ENCODE results near the gene PRCC.

- TF ChIP-seq CTCF (IDR thresholded peaks at IDR 0.05; ENCODE audit: insufficient read depth, low read depth, low read length) (no peak), EZH2 (IDR thresholded peaks at IDR 0.05; ENCODE audit: insufficient read depth, low read length) (no peak)
Observed at GRCh38 chr1:156796340-156797097, 29.2 kb downstream of the PRCC start.
